Osteocyte (in vitro differentiated cells): ENCODE measurements around the gene GPR152. TPM values are rescaled to one million over a fixed set of nuclear protein-coding genes. Genes with fewer than 3 reads are reported as not detected.
"Not testable (repeated sequence)": the region's sequence is repeated elsewhere in the genome, so short reads cannot be mapped to it uniquely, and the experiment has no call there.

Source experiments
- DNase-seq: peaks from one replicate; pipeline ENCODE4 v3.0.0; 2021; ENCODE audit warnings: mixed read lengths; ENCODE audit not compliant: unreplicated experiment; ENCODE audit errors: extremely low spot score
- H3K27ac Mint-ChIP-seq: one replicate; pipeline ENCODE4 v1.8.0; 2021; ENCODE audit warnings: mild to moderate bottlenecking, mixed read lengths; ENCODE audit not compliant: unreplicated experiment
- H3K27me3 Mint-ChIP-seq: one replicate; pipeline ENCODE4 v1.8.0; 2021; ENCODE audit warnings: mixed read lengths; ENCODE audit not compliant: unreplicated experiment
- H3K36me3 Mint-ChIP-seq: one replicate; pipeline ENCODE4 v1.8.0; 2021; ENCODE audit warnings: mixed read lengths; ENCODE audit not compliant: unreplicated experiment
- H3K4me1 Mint-ChIP-seq: one replicate; pipeline ENCODE4 v1.8.0; 2021; ENCODE audit warnings: mixed read lengths; ENCODE audit not compliant: unreplicated experiment
- H3K4me3 Mint-ChIP-seq: one replicate; pipeline ENCODE4 v1.8.0; 2021; ENCODE audit warnings: mild to moderate bottlenecking, moderate library complexity, mixed read lengths; ENCODE audit not compliant: unreplicated experiment
- H3K9me3 Mint-ChIP-seq: one replicate; pipeline ENCODE4 v1.8.0; 2021; ENCODE audit warnings: mixed read lengths; ENCODE audit not compliant: unreplicated experiment
- total RNA-seq: library from RNA; stranded (reverse); gene quantifications from 2 replicates; pipeline ENCODE4 v1.2.1, GENCODE V29; 2021
- TF ChIP-seq, protein P1 (sequence below): fragments of 200-600 bp; sonication (generic); IDR thresholded peaks from 2 replicates; pipeline ENCODE4 v1.5.0; 2021; ENCODE audit warnings: antibody characterized with exemption, mild to moderate bottlenecking, moderate library complexity

GPR152 gene
- total RNA-seq, 1 donor from 2014 or later, result not detected

DNA sequence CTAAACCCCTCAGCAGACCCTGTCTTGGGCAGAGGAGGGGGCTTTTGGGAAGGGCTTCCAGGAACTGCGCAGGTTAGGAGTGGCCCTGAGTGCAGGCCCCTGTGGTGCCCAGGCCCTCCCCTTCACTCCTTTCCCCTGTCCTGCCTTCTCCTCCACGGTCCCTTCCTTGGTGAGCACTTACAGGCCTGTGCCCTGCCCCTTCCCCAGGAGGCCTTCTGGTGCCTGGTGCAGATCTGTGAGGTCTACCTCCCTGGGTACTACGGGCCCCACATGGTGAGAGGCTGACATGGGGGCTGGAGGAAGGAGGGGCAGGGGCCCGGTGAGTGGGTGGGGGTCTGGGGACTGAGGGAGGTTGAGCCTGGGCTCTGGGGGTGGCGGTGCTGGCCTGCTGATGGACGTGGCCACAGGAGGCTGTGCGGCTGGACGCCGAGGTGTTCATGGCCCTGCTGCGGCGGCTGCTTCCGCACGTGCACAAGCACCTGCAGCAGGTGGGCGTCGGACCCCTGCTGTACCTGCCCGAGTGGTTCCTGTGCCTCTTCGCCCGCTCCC, 46.0 kb downstream of the GPR152 start:
- H3K27me3 Mint-ChIP-seq, result no peaks in the 10 kb centered on the region

DNA sequence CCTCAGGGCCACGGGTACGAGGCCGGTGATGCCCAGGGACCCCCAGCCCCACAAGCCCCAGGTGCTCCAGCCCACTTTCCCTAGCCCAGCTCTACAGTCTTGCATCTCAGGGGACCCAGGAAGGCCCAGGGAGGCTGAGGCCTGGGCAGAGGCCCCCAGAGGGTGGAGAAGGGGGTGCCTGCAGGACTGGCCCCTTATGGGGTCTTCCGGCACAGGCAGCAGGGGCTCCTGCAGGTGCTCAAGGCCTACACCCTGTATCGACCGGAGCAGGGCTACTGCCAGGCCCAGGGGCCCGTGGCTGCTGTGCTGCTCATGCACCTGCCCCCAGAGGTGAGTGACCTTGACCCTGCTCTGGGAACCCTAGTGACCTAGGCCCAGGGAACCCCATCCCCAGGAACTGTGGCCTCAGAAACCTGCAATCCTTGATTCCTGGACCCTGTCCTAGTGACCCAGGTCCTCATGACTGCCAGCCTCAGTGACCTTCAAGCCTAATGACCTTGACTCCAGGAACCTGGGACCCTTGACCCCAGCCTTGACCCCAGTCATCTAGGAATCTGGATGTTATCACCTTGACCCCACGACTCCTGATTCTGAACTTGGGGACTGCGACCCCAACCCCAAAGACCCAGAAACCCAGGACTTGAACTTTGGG, 46.7 kb downstream of the GPR152 start:
- DNase-seq, result no peak
- Mint-ChIP-seq H3K4me3 (no peak overlapping the region), H3K36me3 (no peaks in the 10 kb centered on the region), H3K27me3 (no peaks in the 10 kb centered on the region), H3K27ac (no peak overlapping the region), H3K9me3 (no peaks in the 10 kb centered on the region), H3K4me1 (peaks cover 5% of the 10 kb centered on the region)
- TF ChIP-seq, protein P1, sequence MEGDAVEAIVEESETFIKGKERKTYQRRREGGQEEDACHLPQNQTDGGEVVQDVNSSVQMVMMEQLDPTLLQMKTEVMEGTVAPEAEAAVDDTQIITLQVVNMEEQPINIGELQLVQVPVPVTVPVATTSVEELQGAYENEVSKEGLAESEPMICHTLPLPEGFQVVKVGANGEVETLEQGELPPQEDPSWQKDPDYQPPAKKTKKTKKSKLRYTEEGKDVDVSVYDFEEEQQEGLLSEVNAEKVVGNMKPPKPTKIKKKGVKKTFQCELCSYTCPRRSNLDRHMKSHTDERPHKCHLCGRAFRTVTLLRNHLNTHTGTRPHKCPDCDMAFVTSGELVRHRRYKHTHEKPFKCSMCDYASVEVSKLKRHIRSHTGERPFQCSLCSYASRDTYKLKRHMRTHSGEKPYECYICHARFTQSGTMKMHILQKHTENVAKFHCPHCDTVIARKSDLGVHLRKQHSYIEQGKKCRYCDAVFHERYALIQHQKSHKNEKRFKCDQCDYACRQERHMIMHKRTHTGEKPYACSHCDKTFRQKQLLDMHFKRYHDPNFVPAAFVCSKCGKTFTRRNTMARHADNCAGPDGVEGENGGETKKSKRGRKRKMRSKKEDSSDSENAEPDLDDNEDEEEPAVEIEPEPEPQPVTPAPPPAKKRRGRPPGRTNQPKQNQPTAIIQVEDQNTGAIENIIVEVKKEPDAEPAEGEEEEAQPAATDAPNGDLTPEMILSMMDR, result no peak

More for the DNA sequence above, 46.0 kb downstream of the GPR152 start:
- Mint-ChIP-seq H3K4me3 (no peak overlapping the region), H3K27ac (no peak overlapping the region), H3K36me3 (no peaks in the 10 kb centered on the region), H3K4me1 (peaks cover 4% of the 10 kb centered on the region), H3K9me3 (no peaks in the 10 kb centered on the region)
- DNase-seq, result no peak
- TF ChIP-seq, protein P1, result no peak

DNA sequence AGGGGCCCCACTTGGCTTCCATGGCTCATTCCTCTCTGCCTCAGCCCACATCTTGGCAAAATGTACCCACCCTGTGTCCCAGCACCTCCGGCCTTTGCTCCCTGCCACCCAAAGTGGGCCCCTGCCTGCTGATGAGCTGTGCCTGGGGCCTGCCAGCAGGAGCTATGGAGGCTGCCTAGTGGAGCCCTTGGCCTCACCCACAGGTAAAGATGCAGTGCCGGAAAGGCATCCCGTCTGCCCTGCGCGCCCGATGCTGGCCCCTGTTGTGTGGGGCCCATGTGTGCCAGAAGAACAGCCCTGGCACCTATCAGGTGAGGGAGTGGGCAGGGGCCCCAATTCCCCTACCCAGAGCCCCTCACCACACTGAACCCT, 47.3 kb downstream of the GPR152 start:
- TF ChIP-seq, protein P1, result no peak
- Mint-ChIP-seq H3K36me3 (no peaks in the 10 kb centered on the region), H3K27me3 (no peaks in the 10 kb centered on the region), H3K27ac (no peak overlapping the region), H3K4me3 (no peak overlapping the region), H3K4me1 (peaks cover 11% of the 10 kb centered on the region), H3K9me3 (no peaks in the 10 kb centered on the region)
- no peak for DNase-seq

DNA sequence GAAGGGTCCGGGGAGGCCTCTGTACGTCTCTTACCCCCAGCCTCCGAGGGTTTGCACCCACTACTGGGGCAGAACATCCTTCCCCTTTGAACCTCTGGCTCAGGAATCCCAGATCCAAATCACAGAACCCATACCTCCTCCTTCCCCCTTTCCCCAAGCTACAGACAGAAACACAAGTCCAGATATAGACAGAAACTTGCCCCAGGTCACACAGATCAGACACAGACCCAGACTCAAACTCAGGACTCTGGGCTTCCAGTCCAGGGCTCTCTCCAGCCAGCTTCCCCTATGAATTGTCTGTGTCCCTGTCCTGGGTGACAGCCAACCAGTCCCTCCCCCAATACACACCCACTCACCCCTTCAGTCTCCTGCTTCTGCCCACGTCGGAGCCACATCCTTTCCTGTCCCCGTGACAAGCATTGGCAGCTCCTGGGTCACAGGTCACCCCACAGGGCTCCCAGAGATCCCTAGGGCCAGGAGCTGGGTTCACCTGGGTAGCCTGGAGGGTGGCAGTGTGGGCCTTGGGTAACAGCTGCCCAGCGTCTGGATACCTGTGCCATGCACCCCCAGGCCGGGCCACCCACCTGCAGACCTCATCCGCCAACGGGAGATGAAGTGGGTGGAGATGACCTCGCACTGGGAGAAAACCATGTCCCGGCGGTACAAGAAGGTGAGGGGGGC, 47.9 kb downstream of the GPR152 start:
- Mint-ChIP-seq H3K4me3 (no peak overlapping the region), H3K36me3 (no peaks in the 10 kb centered on the region), H3K9me3 (no peaks in the 10 kb centered on the region), H3K4me1 (peaks cover 13% of the 10 kb centered on the region), H3K27me3 (no peaks in the 10 kb centered on the region), H3K27ac (no peak overlapping the region)
- TF ChIP-seq, protein P1, result no peak
- DNase-seq, result no peak

DNA sequence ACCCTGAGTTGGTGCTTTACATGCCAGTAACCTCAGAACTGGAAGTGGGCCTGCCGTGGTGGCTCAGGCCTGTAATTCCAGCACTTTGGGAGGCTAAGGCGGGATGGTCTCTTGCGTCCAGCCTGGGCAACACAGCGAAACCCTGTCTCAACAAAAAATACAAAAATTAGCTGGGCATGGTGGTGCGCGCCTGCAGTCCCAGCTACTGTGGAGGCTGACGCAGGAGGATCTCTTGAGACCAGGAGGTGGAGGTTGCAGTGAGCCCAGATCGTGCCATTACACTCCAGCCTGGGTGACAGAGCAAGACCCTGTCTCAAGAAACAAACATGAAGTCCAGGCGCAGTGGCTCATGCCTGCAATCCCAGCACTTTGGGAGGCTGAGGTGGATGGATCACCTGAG, 49.4 kb downstream of the GPR152 start:
- not testable (repeated sequence) for DNase-seq, H3K27ac Mint-ChIP-seq, H3K4me3 Mint-ChIP-seq, H3K9me3 Mint-ChIP-seq, H3K36me3 Mint-ChIP-seq, H3K27me3 Mint-ChIP-seq
- peaks cover 18% of the 10 kb centered on the region for H3K4me1 Mint-ChIP-seq

DNA sequence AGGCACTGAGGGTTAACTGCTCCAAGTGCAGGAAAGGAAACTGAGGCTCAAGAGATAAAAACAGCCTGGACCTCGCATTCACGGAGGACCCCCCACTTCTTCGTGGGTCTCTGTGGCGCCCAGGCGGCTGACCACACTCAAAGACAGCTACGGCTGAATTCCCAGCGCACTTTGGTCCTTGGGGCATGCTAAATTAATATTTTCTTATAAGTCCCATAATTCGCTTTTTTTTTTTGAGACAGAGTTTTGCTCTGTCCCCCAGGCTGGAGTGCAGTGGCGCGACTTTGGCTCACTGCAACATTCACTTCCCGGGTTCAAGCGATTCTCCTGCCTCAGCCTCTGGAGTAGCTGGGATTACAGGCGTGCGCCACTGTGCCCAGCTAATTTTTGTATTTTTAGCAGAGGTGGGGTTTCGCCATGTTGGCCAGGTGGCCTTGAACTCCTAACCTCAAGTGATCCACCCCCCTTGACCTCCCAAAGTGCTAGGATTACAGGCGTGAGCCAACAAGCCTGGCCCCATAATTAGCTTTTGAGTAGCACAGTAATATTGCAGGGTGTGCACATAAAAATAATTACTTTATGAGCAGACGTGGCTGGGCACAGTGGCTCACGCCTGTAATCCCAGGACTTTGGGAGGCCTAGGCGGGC, 50.2 kb downstream of the GPR152 start:
- peak overlapping the region; percentile 84 for H3K27ac Mint-ChIP-seq
- H3K9me3 Mint-ChIP-seq, DNase-seq, H3K36me3 Mint-ChIP-seq, H3K27me3 Mint-ChIP-seq: not testable (repeated sequence)
- peaks cover 18% of the 10 kb centered on the region for H3K4me1 Mint-ChIP-seq
- peak overlapping the region; percentile 35 for H3K4me3 Mint-ChIP-seq
